MM.1S (cell line): Measurements from ENCODE around the gene NR4A2.

ENCODE experiments used
- CTCF ChIP-seq: fragments of 300-600 bp; sonication (generic); IDR thresholded peaks from 2 replicates; pipeline ENCODE4 v1.5.1; 2016; ENCODE audit warnings: antibody characterized with exemption, low read length, mixed read lengths
- EZH2phosphoT487 ChIP-seq: fragments of 300-600 bp; sonication (generic); IDR thresholded peaks from 2 replicates; pipeline ENCODE4 v1.6.1; 2018; ENCODE audit warnings: antibody characterized with exemption, low read length

GRCh38 chr2:156332284-156332533 lies 312 bp downstream of the NR4A2 start:
- no peak for TF ChIP-seq CTCF
- TF ChIP-seq EZH2phosphoT487 = no peak
